Measurements from ENCODE around the gene OSGEPL1.

OSGEPL1 gene

DNA sequence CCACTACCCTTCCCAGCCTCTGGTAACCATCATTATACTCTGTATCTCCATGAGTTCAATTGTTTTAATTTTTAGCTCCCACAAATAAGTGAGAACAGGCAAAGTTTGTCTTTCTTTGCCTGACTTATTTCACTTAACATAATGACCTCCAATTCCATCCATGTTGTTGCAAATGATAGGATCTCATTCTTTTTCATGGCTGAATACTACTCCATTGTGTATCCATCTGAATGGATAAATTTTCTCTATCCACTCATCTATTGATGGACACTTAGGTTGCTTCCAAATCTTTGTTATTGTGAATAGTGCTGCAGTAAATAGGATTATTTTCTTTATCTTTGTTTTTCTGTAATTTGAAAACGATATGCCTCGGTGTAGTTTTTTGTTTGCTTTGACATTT lies 61.9 kb downstream of the OSGEPL1 start:
- Histone ChIP-seq H3K4me3 (ENCODE audit: low read length) (no peak overlapping the region), H3K36me3 (ENCODE audit: control insufficient read depth, low read length) (no peaks in the 10 kb centered on the region), H3K9me3 (ENCODE audit: control insufficient read depth, insufficient read depth, low read length) (no peaks in the 10 kb centered on the region), H3F3A (ENCODE audit: control insufficient read depth, insufficient read depth) (no peaks in the 10 kb centered on the region), H3K27me3 (ENCODE audit: control insufficient read depth, low read length) (no peaks in the 10 kb centered on the region), H4K20me1 (ENCODE audit: control insufficient read depth, insufficient read depth, low read depth, low read length) (no peaks in the 10 kb centered on the region), H3K4me2 (ENCODE audit: low read length) (no peak overlapping the region), H3K4me1 (ENCODE audit: control insufficient read depth, low read length) (no peaks in the 10 kb centered on the region), H3K9me2 (replicated peaks; ENCODE audit: control insufficient read depth, low read length) (no peaks in the 10 kb centered on the region), H3K79me2 (ENCODE audit: control insufficient read depth, low read length) (no peaks in the 10 kb centered on the region), H3K27ac (ENCODE audit: low read depth, low read length) (no peak overlapping the region)
- TF ChIP-seq, protein P1, sequence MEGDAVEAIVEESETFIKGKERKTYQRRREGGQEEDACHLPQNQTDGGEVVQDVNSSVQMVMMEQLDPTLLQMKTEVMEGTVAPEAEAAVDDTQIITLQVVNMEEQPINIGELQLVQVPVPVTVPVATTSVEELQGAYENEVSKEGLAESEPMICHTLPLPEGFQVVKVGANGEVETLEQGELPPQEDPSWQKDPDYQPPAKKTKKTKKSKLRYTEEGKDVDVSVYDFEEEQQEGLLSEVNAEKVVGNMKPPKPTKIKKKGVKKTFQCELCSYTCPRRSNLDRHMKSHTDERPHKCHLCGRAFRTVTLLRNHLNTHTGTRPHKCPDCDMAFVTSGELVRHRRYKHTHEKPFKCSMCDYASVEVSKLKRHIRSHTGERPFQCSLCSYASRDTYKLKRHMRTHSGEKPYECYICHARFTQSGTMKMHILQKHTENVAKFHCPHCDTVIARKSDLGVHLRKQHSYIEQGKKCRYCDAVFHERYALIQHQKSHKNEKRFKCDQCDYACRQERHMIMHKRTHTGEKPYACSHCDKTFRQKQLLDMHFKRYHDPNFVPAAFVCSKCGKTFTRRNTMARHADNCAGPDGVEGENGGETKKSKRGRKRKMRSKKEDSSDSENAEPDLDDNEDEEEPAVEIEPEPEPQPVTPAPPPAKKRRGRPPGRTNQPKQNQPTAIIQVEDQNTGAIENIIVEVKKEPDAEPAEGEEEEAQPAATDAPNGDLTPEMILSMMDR (IDR thresholded peaks at IDR 0.05; ENCODE audit: low read depth, low read length, poor library complexity, severe bottlenecking): no peak
- TF ChIP-seq EZH2phosphoT487 (IDR thresholded peaks at IDR 0.05; ENCODE audit: borderline replicate concordance, low read length): no peak

DNA sequence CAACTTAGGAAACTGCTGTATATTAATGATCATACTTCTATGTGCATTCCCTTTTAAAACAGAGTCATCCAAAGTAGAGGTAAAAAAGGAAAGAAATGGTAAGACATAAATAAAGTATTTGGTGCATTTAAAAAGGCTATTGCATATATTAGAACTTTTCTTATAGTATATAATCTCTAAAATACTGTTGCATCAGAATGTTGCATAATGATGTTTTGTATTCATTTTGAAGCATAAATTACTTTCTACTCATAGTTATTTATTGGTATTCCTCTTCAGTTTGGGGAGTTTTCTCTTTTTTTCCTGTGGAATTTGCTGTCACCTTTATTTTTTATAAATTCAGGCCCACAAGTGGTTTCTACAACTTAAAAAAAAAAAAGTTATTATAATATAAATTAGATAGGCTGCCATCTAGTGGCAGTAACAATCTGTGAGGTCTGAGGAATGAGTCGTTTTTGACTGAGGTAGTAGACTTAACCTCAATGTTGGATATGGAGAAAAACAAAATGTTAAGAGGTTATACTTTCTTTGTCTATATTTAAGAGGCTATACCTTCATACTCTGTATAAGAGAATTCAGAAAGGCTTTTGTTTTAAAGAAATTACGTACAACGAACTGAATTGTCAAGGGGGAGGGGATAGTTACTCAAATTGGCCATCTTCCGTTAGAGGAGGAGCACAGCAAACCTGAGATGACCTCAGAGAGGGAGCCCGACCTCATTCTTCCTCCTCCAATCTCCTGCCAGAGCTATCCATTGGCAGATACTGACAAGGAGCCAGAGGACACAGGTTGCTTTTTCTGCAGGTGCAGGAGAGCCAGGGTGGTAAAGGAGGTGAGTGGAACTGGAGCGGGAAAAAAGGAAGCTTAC lies 64.3 kb downstream of the OSGEPL1 start:
- H3K27ac ChIP-seq (ENCODE audit: low read depth, low read length): no peak overlapping the region
- no peak overlapping the region for H3K4me2 ChIP-seq (ENCODE audit: low read length)
- H3K9me2 ChIP-seq (replicated peaks; ENCODE audit: control insufficient read depth, low read length): no peaks in the 10 kb centered on the region
- H3K9me3 ChIP-seq (ENCODE audit: control insufficient read depth, insufficient read depth, low read length): no peaks in the 10 kb centered on the region
- TF ChIP-seq, protein P1 (IDR thresholded peaks at IDR 0.05; ENCODE audit: low read depth, low read length, poor library complexity, severe bottlenecking): peak; percentile 2
- no peak for TF ChIP-seq EZH2phosphoT487 (IDR thresholded peaks at IDR 0.05; ENCODE audit: borderline replicate concordance, low read length)
- H3F3A ChIP-seq (ENCODE audit: control insufficient read depth, insufficient read depth): no peaks in the 10 kb centered on the region
- H3K27me3 ChIP-seq (ENCODE audit: control insufficient read depth, low read length): no peaks in the 10 kb centered on the region
- no peaks in the 10 kb centered on the region for H4K20me1 ChIP-seq (ENCODE audit: control insufficient read depth, insufficient read depth, low read depth, low read length)
- no peaks in the 10 kb centered on the region for H3K4me1 ChIP-seq (ENCODE audit: control insufficient read depth, low read length)
- no peaks in the 10 kb centered on the region for H3K36me3 ChIP-seq (ENCODE audit: control insufficient read depth, low read length)
- H3K79me2 ChIP-seq (ENCODE audit: control insufficient read depth, low read length): no peaks in the 10 kb centered on the region
- no peak overlapping the region for H3K4me3 ChIP-seq (ENCODE audit: low read length)

Measured in DOHH2 (cell line).